ENCODE data around the gene GSG1L. TPM values are rescaled to one million over a fixed set of nuclear protein-coding genes. Genes with fewer than 3 reads are reported as not detected.

The GSG1L gene
- total and polyA plus RNA-seq, 2 experiments from 2014 or later, result not detected

- no peaks in the 10 kb centered on the region for H4K20me1 ChIP-seq (ENCODE audit: insufficient read depth, poor library complexity, severe bottlenecking)
- no peaks in the 10 kb centered on the region for H3K36me3 ChIP-seq (replicated peaks; ENCODE audit: insufficient read depth, low read depth)
Measured at GRCh38 chr16:27778171-27778925, 285.2 kb downstream of the GSG1L start.

GRCh38 chr16:27777527-27777926 is 286.0 kb downstream of the GSG1L start:
- TF ChIP-seq EZH2 (IDR thresholded peaks at IDR 0.05; ENCODE audit: borderline replicate concordance) (no peak), CTCF (IDR thresholded peaks at IDR 0.05; ENCODE audit: poor library complexity) (no peak), EZH2phosphoT487 (IDR thresholded peaks at IDR 0.05; ENCODE audit: low read depth, severe bottlenecking, unreplicated experiment) (no peak)
- Histone ChIP-seq H3K9me3 (ENCODE audit: low read depth) (no peaks in the 10 kb centered on the region), H3K36me3 (replicated peaks; ENCODE audit: insufficient read depth, low read depth) (no peaks in the 10 kb centered on the region), H3K4me2 (no peak overlapping the region), H4K20me1 (ENCODE audit: insufficient read depth, poor library complexity, severe bottlenecking) (no peaks in the 10 kb centered on the region), H3K4me3 (no peak overlapping the region), H3K79me2 (no peaks in the 10 kb centered on the region), H2AFZ (no peak overlapping the region), H3K27me3 (no peaks in the 10 kb centered on the region), H3K27ac (no peak overlapping the region), H3K9me2 (replicated peaks; ENCODE audit: insufficient read depth) (no peaks in the 10 kb centered on the region), H3K4me1 (ENCODE audit: insufficient read depth) (no peaks in the 10 kb centered on the region)
- no peak for DNase-seq (ENCODE audit: low spot score)
- 89% methylated on average over 13 of the region's 13 CpGs for WGBS (ENCODE audit: low lambda C conversion rate, missing lambda C conversion rate)

More at GRCh38 chr16:27778171-27778925, 285.2 kb downstream of the GSG1L start:
- Histone ChIP-seq H3K9me2 (replicated peaks; ENCODE audit: insufficient read depth) (no peaks in the 10 kb centered on the region), H2AFZ (no peak overlapping the region), H3K27ac (no peak overlapping the region), H3K79me2 (no peaks in the 10 kb centered on the region), H3K9me3 (ENCODE audit: low read depth) (no peaks in the 10 kb centered on the region), H3K4me1 (ENCODE audit: insufficient read depth) (no peaks in the 10 kb centered on the region), H3K4me2 (no peak overlapping the region), H3K4me3 (no peak overlapping the region), H3K27me3 (no peaks in the 10 kb centered on the region)
- no peak for DNase-seq (ENCODE audit: low spot score)
- WGBS (ENCODE audit: low lambda C conversion rate, missing lambda C conversion rate), result 97% methylated on average over 20 of the region's 20 CpGs
- TF ChIP-seq EZH2phosphoT487 (IDR thresholded peaks at IDR 0.05; ENCODE audit: low read depth, severe bottlenecking, unreplicated experiment) (no peak), EZH2 (IDR thresholded peaks at IDR 0.05; ENCODE audit: borderline replicate concordance) (no peak), CTCF (IDR thresholded peaks at IDR 0.05; ENCODE audit: poor library complexity) (no peak)

DNA sequence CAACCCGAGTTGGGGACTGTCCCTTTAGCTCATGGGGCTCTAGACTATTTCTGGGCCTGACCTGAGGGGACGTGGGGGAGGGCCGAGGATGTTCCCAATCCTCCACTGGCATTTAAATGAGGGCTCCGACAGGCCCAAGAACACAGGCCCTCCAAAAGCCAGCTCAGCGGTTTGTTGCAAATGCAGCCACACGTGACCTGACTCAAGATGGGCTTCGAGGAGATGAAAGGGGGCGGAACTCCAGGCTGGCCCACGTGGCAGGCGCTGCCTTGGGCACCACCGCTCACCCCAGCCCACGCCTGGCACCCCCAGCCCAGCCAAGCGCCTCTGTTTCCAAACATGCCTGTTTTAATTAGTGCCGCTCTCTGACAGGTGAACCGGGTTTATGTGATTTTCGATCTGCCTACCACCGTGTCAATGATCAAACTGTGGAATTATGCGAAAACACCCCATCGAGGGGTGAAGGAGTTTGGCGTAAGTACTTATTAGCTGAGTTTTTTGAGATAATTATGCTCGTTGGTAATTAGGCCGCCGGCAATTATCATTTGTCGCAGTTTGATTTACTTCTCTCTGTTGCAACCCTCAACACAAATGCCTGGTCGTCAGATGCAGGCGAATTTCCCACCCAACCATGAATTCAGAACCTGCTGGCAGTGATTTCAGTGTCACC is 286.8 kb downstream of the GSG1L start:
- Histone ChIP-seq H3K4me1 (ENCODE audit: insufficient read depth) (no peaks in the 10 kb centered on the region), H3K4me3 (no peak overlapping the region), H3K4me2 (no peak overlapping the region), H3K27ac (no peak overlapping the region), H3K27me3 (no peaks in the 10 kb centered on the region), H3K9me3 (ENCODE audit: low read depth) (no peaks in the 10 kb centered on the region), H2AFZ (no peak overlapping the region), H3K36me3 (replicated peaks; ENCODE audit: insufficient read depth, low read depth) (no peaks in the 10 kb centered on the region), H3K9me2 (replicated peaks; ENCODE audit: insufficient read depth) (no peaks in the 10 kb centered on the region), H3K79me2 (no peaks in the 10 kb centered on the region), H4K20me1 (ENCODE audit: insufficient read depth, poor library complexity, severe bottlenecking) (no peaks in the 10 kb centered on the region)
- no peak for DNase-seq (ENCODE audit: low spot score)
- TF ChIP-seq EZH2phosphoT487 (IDR thresholded peaks at IDR 0.05; ENCODE audit: low read depth, severe bottlenecking, unreplicated experiment) (no peak), EZH2 (IDR thresholded peaks at IDR 0.05; ENCODE audit: borderline replicate concordance) (no peak), CTCF (IDR thresholded peaks at IDR 0.05; ENCODE audit: poor library complexity) (no peak)
- WGBS (ENCODE audit: low lambda C conversion rate, missing lambda C conversion rate), result 93% methylated on average over 24 of the region's 26 CpGs
